CD4-positive, alpha-beta T cell treated with Interleukin-6 at 100 ng/mL for 8 hours (primary cell): ENCODE results near the gene VCAN.
A peak's percentile ranks its signal among the peaks of the same experiment; 100 is the strongest.

Experiments used
- DNase-seq: peaks from one replicate; pipeline ENCODE4 v3.0.0-alpha.2; 2020; ENCODE audit warnings: mixed read lengths, low spot score

Gene VCAN

GRCh38 chr5:83564069-83564749, 92.7 kb downstream of the VCAN start:
- DNase-seq, result peak; percentile 5

DNA sequence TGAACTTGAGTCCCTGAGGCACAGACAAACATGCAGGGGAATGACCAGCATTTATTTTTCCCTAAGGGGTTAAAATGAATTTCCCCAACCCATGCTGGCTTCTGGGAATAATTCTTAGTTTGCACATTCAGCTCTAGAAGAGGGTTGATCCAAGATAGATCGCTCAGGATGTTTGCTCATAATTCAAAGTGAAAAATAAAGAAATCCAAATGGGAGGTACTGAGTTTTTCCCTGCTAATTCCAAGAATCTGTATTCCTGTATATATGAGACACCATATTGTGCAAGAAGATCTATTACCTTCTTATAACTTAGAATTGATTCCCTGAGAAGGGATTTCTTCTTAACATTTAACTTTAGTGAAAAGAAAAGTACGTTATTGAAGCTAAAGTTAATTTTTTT, 96.2 kb downstream of the VCAN start:
- DNase-seq, result no peak

GRCh38 chr5:83568186-83568585, 96.6 kb downstream of the VCAN start:
- no peak for DNase-seq

GRCh38 chr5:83570916-83571315, 99.4 kb downstream of the VCAN start:
- DNase-seq, result no peak

DNA sequence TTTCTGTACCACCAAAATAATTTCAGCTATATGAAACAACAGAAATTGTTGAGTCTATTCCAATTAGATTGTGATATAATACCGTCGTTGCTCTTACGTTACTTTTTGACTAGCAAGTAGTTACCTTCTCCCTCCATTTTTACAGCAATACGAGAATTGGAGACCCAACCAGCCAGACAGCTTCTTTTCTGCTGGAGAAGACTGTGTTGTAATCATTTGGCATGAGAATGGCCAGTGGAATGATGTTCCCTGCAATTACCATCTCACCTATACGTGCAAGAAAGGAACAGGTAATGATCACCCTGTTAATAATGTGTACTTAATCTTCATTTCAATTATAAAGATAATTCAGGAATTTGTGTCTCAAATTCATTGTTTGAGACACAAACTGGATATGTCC, 100.7 kb downstream of the VCAN start:
- no peak for DNase-seq

DNA sequence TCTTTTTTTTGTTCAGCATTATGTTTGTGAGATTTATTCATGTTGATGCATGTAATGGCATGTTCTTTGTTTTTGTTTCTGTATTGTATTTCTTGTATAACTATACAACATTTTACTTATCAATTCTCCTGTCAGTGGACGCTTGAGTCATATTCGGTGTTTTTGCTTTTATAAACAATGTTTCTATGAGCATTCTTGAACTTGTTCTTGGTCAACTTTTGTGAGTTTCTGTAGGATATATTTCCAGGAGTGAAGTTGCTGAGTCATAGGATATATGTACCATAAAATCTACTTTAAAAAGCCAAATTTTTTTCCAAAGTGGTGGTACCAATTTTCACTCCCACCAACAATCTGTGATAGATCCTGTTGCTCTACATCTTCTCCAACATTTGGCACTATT, 104.8 kb downstream of the VCAN start:
- no peak for DNase-seq

- DNase-seq, result no peak
These were observed 105.6 kb downstream of the VCAN start for GRCh38 chr5:83577036-83577636.

DNA sequence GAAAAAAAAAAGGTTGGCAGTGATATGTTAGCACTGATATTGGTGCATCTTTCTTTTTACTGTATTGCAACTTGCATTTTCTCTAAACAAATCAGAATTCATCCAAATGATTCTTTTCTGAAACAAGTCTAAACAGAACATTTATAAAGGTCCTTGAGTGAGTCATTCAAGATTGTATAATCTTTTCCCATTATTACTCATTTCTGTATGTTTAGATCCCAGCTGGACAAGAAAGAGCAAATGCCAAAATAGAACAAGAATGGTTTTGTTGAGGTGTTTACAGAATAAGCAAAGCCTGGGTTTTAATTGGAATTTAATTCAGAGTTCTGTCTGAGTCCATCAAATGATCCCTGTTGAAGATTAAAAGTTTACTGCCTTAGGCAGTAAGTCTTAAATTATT, 112.3 kb downstream of the VCAN start:
- no peak for DNase-seq

- no peak for DNase-seq
These were observed 115.6 kb downstream of the VCAN start for GRCh38 chr5:83586874-83587776.

DNA sequence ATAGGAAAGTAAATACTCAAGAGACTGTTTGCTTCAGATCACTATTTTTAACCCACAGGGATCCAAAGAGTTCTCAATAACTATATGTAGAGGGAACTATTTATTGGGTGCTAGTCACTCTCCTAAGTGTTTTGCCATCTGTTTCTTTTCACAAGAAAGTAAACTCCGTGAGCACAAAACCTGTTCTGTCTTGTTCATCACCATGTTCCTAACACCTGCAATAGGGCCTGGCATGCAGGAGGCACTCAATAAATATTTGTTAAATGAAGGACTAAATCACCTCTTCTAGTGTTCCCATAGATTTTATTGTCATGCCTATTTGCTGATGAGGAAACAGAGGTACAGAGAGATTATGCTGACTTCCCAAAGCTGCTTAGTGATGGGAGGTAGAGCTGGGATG, 118.2 kb downstream of the VCAN start:
- DNase-seq, result no peak

- DNase-seq, result no peak
These were observed 119.4 kb downstream of the VCAN start for GRCh38 chr5:83590966-83591365.

DNA sequence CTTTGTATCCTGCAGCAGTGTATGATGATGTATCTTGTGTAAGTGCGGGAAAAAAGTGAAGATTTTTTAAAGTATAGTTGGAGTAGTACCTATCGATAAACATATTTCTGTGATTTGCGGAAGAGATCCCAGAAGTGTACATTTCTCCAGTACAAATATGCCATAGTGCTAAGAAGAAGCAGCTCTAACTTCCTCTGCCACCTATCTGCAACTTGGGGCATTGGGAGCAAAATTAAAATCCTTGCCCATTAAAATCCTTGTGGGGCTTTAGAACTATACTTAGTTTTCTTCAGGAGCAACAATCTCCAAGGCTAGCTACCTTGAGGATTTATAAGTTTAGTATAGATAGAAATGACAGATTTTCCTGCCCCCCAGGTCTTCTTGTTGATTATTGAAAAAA, 123.7 kb downstream of the VCAN start:
- DNase-seq, result no peak

- no peak for DNase-seq
These were observed 136.6 kb downstream of the VCAN start for GRCh38 chr5:83608122-83608521.

- DNase-seq, result no peak
These were observed 143.3 kb downstream of the VCAN start for GRCh38 chr5:83614841-83615240.

GRCh38 chr5:83628360-83628759, 156.8 kb downstream of the VCAN start:
- DNase-seq, result no peak
